CD1c-positive myeloid dendritic cell (primary cell): Measurements from ENCODE around the gene RAET1L.
"Not testable (repeated sequence)": the region's sequence is repeated elsewhere in the genome, so short reads cannot be mapped to it uniquely, and the experiment has no call there.

Experiments used
- DNase-seq: peaks from one replicate; pipeline ENCODE4 v3.0.0-alpha.2; 2016; ENCODE audit errors: extremely low spot score

Gene RAET1L, protein sequence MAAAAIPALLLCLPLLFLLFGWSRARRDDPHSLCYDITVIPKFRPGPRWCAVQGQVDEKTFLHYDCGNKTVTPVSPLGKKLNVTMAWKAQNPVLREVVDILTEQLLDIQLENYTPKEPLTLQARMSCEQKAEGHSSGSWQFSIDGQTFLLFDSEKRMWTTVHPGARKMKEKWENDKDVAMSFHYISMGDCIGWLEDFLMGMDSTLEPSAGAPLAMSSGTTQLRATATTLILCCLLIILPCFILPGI

DNA sequence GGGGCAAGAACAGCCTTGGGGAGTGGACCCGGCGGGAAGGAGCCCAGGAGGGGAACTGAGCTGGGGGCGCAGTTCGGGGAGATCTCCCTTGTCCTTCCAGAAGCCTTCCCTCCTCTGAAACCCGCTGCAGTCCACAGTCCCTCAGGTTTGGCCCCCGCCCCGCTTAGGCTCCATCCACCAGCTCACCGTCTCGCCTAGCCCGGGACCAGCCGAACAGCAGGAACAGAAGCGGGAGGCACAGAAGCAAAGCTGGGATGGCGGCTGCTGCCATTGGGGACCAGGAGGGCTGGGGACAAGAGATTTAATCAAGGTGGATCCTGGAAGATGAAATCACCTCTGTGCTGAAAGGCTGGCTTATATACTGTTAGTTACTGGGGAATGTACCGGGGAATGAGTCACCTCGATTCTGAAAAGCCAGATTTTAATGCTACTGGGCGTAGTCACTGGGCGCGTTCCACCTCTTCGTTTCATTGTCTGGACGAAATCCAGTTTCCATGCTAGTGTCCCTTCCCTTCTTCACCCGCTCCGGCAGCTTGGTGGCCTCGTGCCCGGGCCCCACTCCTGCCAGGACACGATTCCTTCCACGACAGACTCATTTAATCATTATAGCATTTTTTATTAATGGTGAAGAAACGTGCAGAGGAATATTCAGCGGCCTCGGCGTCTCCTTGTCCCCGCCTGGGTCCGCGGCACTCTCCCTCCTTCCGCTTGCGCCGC is at the start of gene RAET1L:
Gene RAET1L, minus strand, starts transcription at position 332 of the 717 bp plus-strand sequence. Its CDS starts 61 bp downstream, at position 271.
- DNase-seq = no peak

DNA sequence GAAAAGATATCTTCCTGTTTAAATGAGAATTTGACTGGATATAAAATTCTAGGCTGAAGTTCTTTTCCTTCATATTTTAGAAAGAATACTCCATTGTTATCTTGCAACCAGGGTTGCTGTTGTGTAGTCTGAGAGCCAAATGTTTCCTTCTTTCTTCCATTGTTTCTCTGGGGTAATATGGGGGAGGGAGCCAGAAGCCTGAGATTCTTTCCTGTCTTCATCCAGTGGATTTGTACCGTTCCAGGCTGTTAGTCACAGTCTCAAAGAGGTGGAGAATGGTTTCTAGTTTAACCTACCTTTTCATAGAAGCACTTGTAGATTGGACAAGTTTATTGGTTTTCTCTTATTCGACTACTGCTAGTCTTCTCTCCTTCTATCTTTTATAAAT is 49.7 kb upstream of the RAET1L start:
- no peak for DNase-seq

DNA sequence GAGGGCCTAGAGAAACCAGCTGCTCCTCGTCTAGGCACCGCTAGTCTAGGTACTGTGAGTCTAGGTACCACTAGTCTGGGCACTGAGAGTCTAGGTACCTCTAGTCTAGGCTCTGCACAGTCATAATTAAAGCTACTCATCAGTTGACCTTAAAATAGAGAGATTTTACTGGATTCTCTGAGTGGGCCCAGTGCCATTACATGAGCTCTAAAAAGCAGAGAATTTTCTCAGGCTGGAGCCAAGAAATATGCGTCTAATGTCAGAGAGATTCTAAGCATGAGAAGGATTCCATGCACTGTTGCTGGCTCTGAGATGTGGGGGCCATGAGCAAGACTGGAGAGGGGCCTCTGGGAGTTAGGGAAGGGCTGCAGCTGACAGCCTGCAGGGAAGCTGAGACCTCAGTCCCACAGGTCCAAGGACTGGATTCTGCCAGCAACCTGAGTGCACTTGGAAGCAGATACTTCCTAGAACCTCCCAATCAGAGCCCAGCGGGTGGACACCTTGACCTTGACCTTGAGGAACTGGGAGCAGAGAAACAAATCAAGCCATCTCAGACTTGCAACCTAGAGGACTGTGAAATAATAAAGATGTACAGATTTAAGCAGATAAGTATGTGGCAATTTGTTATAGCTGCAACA is 49.2 kb upstream of the RAET1L start:
- DNase-seq = not testable (repeated sequence)

DNA sequence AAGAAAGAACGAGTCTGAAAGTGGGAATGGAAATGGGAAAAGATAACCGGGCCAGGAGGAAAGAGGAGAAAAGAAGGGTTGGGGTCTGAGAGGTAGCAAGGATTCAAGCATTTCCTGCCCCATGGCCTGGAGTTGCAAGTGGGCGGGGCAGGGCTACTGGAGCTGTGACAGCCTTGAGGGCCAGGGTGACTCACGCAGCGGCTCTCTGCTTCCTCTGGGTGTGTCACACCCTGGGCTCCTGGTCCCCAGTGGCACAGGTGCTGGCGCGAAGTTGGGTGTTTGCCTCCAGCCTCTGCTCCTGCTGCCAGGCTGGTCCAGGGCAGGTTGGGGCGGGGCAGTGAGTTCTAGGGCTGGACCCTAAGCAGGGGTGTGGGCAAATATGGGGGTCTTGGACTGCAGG is 46.9 kb upstream of the RAET1L start:
- peak; percentile 51 for DNase-seq

DNA sequence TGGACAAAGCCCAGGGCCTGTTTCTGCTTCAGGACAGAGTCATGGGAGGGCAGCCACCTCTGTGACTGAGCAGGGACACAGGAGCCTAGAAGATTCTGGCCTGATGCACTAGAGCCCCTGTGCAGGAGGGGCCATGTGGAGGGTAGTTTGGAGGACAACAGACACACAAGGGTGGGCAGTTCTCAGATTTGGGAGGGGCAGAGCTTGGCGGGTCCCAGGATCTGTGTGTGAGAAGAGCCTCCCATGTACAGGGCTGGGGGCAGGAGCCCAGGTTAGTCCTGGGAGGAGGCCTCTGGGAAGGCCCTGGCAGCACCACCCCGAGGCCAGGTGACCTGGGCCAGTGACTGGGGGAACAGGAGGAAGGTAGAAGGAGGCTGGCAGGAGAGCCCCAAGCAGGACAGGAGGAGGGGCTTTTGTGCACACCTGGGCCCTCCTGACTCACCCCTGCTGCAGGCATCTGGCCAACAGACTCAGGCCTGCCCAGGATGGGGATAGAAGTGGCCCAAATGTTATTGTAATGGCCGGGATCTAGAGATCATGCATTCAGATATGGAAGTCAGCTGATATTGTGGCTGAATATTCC is 45.0 kb upstream of the RAET1L start:
- DNase-seq = no peak

DNA sequence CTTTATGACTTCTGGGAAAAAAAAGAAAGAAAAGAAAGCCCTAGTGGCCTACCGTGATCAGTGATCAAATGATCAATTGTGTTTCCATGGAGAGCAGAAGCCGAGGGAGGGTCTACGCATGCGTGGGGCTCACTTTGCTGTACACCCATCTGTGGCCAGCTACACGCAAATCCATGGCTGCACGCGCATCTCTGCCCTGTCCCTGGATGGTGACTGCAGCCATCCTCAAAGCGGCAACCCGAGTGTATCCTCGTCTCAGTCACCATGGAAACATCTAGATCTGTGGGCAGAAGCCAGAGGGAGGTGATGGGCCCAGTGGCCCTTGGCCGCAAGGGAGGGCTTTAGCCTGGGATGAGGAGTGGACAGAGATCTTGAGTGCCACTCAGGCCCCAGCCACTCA is 44.4 kb upstream of the RAET1L start:
- no peak for DNase-seq

DNA sequence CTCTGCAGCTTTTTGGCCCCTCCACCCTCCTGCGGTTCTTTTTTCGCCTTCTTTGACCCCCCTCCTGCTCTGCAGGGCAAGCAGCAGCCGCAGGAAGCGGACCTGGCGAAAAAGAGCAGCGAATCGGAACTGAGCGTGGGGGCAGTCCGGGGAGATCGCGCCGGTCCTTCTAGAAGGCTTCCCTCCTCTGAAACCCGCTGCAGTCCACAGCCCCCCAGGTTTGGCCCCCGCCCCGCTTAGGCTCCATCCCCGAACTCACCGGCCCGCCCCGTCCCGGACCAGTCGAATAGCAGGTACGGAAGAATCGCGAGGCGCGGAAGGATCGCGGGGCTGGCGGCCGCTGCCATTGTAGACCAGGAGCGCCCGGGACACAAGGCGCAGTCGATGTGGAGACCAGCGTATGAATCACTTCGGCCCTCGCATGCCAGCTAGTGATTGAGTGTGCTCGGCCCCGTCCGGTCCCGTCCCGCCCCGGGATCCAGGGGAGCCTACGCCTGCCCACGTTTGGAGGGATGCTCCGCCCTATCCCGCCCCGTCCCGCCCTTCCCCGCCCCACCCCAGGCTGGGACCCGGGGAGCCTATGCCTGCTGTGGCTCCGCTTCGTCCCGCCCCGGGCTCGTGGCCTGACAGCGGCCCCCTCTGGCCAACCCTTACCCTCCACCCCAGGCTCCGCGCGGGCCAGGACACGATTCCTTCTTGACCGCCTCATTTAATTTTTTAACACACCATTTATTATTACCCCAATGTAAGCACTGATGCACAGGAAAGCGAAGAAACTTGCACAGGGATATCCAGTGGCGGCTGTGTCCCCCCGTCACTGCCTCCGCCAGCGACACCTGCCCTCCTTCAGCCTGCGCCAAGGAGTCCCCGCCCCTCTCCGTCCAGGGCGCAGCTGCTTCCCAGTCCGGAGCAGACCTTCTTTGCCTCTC is 43.7 kb upstream of the RAET1L start, which contains the start of gene ULBP3:
Gene ULBP3, minus strand, starts transcription at position 402 of the 929 bp plus-strand sequence. Its CDS starts 55 bp downstream, at position 347.
- DNase-seq = peak; percentile 74

DNA sequence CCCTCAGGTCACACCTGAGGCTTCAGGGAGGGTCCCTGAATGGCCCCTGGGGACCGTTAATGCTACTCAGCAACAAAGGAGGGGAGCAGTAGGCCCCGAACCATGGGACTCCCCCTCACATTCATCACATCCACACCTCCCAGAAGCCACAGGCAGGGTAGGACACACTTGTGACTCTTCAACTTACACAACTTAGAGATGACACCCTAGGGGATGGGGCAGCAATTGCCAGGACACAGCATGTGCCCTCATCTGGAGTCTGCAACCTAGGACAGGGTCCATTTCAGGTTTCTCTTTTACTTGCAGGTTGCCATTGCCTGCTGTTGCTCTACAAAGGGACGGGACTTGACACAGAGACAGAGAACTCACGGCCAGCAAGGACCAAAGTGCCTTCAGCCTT is 42.8 kb upstream of the RAET1L start:
- no peak for DNase-seq

DNA sequence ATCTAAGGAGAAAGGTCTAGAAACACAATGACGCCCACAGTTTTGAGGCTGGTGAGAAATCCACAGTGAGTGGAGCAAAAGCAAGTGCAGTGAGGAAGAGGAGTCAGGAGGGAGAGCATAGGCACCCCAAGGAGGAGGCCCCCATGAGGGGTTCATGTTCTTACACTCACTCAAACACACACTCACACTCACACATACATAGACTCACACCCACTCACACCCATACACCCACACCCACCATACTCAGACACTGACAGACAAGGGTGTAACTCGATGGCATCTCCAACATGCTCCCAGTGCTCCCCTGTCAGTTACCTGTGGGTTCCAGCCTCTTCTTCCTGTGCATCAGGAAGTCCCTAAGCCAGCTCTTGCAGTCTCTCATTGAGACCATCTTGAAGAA is 39.8 kb upstream of the RAET1L start:
- DNase-seq = no peak

DNA sequence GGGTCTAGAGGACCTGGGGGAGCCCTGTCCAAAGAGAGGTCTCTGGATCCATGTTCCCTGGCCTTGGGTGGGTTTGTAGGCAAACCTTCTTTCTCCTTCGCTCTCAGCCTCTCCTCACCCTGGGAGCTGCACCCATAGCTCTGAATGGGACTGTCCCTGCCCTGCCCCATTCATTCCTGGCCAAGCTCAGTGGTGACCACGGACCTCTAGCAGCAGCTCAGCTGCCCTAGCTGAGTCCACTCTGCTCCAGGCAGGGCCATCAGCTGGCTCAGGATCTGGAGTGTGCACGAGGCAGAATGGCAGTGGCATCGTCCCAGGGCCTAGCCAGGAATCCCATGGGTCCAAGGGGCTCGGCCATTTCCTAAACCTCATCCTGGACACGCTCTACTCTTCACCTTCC is 38.3 kb upstream of the RAET1L start:
- DNase-seq = no peak

DNA sequence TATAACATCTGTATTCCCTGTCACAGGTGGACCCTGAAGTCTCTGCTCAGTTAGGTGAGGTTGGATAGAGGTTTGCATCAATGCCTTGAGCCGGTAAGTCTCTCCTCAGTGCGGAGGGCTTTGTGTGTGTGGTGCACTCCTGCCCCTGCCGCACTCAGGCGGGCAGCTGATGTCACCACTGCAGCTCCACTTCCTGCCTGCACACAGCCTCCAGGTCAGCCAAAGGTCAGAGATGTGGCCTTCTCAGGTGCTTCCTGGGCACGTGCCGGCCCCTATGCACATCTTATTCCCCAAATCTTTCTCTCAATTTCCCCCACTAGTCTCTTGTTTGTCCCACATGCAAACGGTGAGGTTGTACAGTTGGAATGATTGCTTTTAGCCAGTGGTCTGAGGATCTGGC is 34.6 kb upstream of the RAET1L start:
- DNase-seq = not testable (repeated sequence)

DNA sequence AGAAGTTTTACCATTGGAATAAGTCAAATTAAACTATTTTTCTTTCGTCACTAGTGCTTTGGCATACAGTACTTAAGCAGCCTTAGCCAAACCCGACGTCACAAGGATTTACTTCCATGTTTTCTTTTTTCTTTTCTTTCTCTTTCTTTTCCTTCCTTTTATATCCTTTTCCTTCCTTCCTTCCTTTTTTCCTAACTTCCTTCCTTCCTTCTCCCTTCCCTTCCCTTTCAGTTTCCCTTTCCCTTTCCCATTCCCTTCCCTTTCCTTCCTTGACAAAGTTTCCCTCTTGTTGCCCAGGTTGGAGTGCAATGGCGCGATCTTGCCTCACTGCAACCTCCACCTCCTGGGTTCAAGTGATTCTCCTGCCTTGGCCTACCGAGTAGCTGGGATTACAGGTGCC is 33.7 kb upstream of the RAET1L start:
- no peak for DNase-seq

DNA sequence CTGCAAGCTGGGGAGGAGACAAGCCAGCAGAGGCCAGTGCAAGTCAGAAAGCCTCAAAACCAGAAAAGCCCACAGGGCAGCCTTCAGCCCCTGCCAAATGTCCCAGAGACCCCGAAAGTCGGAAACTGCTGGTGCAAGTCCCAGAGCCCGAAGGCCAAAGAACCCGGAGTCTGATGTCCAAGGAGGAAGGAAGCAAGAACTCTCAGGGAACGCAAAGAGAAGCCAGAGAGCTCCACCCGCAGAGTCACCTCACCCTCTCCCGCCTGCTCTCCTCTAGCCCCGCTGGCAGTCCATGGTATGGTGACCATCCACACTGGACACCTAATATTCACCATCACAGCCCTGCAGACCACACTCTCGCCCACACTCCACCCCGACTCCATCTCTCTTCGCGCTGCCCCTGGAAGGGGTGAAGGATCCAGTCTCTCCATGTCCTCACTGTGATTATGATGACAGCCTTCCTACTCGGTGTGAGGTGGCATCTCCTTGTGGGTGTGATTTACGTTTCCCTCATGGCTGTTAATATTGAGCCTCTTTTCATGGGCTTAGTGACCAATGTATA is 33.0 kb upstream of the RAET1L start:
- DNase-seq = no peak

DNA sequence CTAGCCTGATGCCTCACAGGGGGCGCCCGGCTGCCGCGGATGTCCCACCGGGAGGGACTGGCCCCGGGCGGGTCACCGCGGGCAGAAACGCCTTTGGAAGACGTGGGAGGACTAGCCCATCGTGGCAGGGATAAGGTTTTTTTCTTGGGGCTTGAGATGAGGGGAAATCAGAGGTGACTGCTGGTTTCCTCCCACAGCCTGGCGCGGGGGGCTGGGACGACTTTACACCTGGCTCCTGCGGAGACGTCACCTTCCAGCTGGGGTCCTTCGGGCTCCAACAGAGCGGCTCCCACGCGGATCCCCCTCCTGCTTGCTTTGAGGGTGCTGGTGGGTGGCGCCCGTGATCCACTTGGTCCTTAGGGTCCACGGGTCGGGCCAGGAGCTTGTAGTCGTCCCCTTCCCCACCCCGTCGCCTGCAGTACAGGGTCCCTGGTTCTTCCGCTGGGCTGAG is 32.2 kb upstream of the RAET1L start:
- DNase-seq = no peak

DNA sequence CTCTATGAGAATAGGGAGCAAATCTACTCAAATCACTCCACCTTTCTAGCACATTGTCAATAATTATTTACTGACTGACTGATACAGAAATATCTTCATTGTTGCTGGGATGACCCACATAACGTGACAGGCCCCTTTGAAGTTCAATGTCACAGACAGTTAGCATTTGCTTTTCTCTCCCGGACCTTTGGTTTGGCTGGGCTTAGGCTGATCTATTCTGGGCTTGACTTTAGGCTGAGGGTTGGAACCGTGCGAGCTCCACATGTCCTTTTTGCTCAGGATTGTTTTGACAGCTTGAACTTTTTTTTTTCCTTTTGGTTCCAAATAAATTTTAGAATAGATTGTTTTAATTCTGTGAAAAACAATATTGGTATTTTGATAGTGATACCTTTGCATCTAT is 31.6 kb upstream of the RAET1L start:
- no peak for DNase-seq

DNA sequence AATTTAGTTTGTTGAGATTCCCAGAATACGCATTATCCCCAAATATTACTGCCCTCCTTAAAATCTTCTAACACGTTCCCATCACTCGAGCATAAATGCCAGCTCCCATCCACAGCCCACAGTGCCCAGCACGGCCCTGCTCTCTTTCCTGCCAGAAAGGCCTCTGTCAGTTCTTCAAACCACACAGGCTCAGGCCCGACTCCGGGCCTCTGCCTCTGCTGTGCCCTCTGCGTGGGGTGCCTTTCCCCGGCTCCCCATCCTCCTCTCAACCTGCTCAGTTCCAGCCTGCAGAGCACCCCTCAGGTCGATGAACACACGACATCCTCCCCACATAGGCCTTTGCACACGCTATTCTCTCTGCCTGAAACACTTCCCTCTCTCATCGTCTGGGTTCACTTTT is 30.8 kb upstream of the RAET1L start:
- no peak for DNase-seq

DNA sequence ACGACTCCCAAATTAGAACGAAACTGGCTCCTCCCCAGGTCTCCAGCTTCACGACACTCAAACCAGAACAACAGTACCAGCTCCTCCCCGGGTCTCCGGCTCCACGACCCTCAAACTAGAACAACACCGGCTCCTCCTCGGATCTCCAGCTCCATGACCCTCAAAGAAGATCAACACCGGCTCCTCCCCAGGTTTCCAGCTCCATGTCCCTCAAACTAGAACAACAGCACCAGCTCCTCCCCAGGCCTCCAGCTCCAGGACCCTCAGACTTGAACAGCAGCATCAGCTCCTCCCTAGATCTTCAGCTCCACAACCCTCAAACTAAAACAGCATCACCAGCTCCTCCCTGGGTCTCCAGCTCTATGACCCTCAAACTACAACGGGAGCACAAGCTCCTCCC is 29.8 kb upstream of the RAET1L start:
- no peak for DNase-seq

DNA sequence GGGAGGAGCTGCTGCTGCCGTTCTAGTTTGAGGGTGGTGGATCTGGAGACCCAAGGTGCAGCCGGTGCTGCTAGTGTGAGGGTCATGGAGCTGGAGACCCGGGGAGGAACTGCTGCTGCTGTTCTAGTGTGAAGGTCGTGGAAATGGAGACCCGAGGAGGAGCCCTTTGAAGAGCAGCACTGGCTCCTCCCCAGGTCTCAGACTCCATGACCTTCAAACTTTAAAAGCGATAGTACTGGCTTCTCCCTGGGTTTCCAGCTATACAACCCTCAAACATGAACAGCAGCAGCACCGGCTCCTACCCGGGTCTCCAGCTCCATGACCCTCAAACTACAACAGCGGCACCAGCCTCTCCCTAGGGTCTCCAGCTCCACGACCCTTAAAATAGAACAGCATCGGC is 28.1 kb upstream of the RAET1L start:
- DNase-seq = no peak

DNA sequence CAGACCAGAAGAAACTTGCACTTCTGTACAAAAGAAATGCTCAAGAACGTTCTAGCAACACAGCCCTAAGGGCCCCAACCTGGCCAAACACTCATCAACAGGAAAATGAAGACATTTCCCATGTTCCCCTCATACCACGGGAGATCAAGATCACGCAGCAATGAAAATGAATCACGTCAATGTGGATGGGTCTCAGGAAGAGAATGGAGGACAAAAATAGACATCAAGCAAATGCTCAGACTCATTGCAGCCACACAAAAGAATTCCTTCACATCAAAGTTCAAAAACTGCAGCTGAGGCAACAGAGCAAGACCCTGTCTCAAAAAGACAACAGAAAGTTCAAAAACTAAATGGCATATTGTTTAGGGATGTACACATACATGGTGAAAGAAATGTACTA is 25.5 kb upstream of the RAET1L start:
- no peak for DNase-seq

DNA sequence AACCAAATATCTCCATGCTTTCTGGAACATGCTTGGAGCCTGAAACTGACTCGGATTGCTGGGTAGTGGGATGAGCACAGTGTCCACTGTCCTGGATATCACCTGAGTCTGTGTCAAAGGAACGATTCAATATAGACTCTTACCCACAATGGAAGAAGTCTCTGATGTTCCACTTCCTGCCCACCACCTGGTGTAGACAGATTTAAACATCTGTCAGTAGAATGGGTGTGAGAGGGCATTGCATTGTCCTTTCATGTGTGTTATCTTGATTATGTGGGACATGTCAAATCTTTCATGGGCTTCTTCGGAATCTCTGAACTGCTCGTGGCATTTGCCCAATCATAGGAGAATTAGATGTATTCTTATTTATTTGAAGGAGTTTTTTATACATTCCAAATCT is 22.8 kb upstream of the RAET1L start:
- DNase-seq = no peak

DNA sequence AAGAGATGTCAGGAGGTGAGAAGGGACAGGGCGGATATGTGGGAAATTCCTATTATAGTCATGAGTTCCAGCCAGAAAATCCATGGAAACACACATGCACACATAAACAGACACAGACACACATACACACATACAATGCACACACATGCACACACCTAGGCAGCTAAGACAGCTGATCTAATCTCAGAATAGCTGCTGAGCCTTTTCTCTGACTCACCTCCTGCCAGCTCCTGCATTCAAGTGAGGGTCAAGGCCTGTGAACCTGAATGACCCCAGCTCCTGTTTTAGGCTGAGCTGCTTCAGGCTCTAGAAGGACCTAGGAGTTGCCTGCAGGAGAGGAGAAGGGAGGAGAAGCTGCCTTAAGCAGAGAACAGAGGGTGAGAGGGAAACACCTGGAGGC is 21.6 kb upstream of the RAET1L start:
- no peak for DNase-seq
